GM19328 (cell line): Measurements from ENCODE around the gene STIP1.
"Not testable (repeated sequence)": the region's sequence is repeated elsewhere in the genome, so short reads cannot be mapped to it uniquely, and the experiment has no call there.

Source experiments
- ATAC-seq: cut with Tn5 transposase; IDR thresholded peaks from one replicate; pipeline ENCODE4 v1.9.1; 2021; ENCODE audit warnings: mild to moderate bottlenecking, moderate library complexity; ENCODE audit not compliant: unreplicated experiment

The STIP1 gene

DNA sequence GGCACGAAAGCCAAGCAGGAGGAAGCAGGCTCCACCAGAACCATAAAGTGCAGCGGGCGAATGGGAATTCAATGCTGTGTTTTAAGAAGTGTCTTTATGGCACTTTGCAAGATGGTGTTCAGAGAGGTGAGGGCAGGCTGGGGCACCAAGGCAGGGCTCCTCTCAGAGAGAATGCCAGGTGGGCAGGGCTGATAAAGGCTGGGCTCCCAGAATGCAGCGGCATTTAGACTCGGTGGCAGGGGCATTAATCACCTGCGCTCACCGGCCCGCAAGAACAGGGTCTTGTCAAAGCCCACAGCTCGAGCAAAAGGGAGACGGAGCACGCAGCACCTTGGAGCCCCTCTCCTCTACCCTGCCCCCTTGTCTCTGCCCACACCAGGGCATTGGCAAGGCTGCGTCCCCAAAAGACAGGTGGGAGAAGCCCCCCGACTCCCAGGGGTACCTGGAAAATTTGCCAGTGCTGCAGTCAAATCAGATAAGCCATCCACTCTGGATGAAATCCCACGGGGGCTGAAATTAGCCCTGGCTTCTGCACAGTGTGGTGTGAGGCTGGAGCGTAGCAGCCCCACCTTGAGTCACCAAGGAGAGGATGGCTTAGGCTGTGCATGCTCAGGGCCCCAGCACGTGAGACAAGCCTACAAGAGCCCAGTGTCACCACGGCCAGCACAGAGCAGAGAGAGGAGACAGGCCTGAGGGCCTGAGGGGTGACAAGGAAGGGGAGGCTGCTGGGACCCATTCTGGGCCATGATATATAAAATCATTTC, 28.2 kb upstream of the STIP1 start:
- ATAC-seq, result no peak

DNA sequence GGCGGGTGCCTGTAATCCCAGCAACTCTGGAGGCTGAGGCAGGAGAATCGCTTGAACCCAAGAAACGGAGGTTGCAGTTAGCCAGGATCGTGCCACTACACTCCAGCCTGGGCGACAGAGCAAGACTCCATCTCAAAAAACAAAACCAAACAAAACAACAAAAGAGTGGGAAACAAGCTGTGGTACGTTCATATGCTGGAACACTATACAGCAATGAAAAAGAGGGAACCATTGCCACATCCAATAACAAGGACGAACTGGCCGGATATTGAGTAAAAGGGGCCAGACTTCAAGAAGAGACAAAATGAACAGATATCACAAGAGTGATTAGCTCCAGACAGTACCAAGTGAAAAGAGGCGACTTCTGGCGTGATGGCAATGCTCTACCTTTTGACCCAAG, 24.9 kb upstream of the STIP1 start:
- no peak for ATAC-seq

DNA sequence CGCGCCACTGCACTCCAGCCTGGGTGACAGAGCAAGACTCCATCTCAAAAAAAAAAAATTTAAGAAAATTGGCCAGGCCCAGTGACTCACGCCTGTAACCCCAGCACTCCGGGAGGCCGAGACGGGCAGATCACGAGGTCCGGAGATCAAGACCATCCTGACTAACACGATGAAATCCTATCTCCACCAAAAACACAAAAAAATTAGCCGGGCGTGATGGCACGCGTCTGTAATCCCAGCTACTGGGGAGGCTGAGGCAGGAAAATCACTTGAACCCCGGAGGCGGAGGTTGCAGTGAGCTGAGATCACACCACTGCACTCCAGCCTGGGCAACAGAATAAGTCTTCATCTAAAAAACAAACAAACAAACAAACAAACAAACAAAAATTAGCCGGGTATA, 23.2 kb upstream of the STIP1 start:
- not testable (repeated sequence) for ATAC-seq

DNA sequence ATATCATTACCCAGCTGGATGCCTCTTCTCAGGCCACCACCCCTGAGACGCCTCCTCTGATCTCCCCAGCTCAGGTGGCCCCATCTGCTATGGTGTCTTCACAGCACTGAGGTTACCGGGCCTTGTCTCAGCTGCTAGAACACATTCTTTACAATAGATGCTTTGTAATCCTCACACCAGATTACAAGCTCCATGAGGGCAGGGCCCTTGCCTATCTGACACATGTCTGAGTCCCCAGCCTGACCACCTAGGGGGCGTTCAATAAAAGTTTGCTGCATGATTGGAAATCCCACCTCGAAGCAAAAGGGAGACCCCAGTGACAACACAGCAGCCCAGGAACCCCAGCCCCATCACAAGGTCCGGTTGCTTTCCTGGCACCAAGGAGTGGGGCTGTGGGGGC, 22.0 kb upstream of the STIP1 start:
- no peak for ATAC-seq

DNA sequence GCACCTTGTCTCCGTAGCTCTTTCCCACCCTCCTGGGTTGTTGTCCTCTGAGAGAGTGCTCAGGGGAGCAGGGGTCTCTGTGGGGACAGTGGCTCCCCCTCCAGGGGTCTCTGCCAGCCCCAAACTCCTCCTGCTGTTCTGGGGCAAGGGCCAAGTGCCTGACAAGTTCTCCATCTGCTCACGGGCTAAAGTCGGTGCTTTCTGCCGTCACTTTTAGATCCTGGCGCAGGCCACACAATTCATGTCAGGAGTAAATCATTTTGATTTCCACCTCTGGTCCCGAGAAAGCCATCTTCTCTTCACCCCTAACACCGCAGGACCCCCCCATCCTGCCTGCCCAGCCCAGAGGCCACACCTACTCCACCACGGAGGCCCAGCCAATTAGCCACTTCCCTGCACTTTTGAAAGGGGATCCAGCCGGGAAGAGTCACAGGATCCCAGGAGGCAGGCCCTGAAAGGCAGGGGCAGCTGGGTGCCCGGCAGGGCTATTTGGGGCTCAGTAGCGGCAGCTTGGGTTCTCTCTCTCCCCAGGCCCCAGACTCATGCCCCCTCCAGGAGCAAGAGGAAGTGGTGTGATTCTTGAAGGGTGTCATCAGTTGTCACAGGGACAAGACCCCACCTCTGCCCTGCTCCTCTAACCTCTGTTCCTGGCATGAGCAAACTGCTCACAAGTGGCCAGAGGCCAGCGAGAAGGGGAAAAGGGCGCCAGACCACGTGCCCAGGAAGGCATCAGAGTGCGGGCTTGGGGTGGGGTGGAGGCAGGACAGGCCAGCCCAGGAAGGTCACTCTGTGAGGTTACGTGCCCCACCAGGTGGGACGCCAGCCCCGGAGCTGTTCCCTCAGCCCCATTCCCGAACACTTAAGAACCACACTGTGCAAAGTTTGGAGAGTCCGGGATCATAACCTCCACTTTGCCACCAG, 21.3 kb upstream of the STIP1 start:
- no peak for ATAC-seq

DNA sequence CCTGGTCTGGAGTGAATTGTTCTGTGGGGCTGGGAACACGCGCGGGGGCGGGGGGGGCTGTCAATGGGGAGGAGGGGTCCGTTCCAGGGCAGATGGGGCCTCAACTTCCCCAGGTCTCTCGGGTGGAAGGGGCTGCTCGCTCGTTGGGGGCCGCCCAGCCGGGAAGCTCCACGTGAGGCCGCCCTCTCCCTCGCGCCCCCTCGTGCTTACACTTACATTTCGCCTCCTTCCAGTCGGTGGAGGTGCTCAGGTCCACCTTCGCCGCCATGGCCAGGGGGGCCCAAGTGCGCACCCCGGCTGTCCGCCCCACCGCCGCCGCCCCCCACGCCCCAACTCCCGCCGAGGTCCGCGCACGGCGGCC, 20.5 kb upstream of the STIP1 start:
- no peak for ATAC-seq

DNA sequence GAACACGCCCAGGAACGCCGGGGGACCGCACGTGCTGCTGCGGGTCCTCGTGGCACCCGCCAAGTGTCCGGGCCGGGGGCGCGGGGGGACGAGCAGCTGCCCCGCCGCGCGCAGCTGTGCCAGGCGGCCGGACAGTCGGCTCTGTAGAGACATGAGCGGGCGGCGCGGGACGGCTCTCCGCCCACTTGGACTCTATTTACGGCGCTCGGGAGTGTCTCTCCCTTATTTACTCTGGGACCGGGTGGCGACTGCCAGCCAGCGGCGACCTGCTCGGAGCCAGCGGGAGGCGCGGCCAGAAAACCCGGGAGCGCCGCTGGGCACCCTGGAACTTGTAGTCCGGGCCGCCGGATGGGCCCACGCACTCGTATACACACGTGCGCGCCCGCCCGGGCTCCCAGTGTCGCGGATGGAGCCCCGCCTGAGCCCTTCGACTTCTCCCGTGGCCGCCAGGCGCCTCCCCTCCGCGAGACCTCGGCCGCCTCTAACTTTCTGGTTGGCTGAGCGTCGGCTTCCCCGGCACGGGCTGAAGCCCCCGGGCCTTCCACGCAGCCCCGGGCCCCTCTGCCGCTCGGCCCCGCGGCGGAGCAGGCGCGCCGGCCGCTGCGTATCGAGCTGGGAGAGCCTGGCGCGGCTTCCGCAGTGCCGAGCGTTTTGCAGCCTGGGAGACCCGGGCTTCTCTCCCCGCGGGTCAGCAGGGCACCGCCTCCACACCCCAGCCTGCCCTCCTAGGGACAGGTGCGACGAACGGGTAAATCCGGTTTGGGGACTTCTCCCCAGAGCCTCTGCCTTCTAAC, 19.9 kb upstream of the STIP1 start, which contains the start of gene MACROD1:
TSS of gene MACROD1 (minus strand) at position 272 of the 794 bp plus-strand sequence. CDS start at position 153, 119 bp downstream.
- peak; percentile 65 for ATAC-seq

DNA sequence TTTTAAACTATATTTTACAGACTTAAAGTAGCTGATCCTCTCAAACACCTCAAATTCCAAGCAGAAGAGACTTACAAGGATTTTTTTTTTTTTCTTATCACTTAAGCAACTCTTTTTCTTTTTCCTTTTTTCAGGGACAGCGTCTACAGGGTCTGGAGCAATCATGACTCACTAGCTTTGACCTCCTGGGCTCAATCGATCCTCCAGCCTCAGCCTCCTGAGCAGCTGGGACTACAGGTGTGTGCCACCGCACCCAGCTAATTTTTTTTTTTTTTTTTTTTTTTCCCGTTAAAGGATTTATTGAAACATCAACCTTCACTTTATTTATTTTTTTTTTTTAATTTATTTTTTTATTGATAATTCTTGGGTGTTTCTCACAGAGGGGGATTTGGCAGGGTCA, 15.6 kb upstream of the STIP1 start:
- no peak for ATAC-seq

DNA sequence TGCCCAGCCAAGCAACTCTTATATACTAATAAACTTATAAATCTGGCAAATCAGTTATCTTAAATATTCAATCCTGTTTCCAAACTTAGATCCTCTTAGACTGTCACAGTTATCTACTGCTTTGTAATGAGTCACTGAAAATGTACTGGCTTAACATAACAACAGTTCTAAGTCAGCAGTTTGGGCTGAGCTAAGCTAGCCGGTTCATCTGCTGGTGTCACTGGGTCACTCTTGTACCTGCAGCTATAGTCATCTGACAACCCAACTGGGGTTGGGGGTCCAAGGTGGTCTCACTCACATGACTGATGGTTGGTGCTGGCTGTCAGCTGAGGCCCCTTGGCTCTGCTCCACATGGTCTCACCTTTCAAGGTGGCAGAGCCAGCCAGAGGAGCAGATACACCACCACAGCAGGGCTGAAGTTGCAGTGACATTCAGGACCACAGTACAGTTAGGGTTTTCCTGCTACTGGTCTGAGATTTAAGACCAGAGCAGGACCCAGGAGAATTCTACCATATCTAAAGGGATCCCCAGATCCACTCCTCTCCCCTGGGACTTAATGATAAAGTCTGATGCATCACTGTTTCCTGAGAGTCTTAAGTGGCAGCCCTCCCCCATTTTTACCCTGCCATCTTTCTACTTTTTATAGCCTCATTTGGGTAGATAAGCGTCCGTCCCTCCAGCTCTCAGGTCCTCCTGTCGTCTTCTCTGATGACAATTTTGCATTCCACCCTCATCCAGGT, 12.2 kb upstream of the STIP1 start:
- no peak for ATAC-seq

DNA sequence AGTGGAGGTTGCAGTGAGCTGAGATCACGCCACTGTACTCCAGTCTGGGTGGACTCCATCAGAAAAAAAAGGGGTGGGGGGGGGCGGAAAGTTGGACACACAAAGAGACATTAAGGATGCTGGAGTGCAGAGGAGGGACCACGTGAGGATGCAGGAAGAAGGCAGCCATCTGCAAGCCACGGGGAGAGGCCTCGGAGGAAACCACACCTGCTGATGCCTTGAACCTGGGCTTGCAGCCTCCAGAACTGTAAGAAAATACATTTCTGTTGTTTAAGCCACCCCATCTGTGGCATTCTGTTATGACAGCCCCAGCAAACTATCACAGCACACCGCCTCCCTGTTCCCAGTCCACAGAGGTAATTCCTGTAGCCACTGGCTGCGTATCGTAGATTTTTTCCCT, 9.2 kb upstream of the STIP1 start:
- no peak for ATAC-seq

DNA sequence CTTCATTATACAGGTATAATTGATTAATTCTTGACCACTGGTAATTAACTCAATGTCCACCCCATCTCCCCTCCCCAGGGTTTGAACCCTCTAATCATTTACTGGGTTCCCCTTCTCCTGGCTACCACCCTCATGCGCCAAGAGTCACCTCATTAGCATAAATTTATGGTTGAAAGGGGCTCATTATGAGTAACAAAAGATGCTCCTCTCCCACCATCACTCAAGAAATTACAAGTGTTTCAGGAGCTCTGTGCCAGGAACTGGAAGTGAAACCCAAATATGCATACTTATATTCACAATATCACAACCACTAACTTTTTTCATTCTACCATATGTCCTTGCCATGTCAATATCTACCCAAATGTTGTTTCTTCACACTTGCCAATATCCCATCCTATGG, 7.8 kb upstream of the STIP1 start:
- no peak for ATAC-seq

DNA sequence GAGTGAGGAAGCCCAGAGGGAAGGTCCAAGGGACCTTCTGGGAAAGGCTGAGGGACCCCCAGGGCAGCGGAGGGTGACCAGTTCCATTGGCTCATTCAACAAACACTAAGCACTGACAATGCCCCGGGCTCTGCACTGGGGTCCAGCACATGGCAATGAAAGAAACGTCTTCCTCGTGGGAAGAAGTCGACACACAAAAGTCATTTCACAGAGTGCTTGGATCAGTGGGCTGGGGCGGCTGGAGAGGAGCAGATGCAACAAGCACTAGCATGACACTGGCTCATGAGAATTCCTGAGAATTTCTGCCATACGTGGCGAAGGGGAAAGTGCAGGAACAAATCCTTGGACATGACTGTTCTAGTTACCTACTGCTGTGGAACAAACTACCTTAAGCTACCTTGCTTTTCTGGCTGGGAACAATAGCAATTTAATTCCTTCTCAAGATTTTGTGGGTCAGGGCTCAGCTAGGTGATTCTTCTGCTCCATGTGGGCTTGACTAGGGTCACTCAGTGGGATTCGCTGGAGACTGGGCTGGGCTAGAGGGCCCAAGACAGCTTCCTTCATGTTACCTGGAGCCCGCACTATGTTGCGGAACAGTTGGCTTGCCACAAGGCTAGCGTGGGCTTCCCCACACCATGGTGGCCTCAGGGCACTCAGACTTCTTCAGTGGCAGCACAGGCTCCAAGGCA, 6.9 kb upstream of the STIP1 start:
- ATAC-seq, result no peak

DNA sequence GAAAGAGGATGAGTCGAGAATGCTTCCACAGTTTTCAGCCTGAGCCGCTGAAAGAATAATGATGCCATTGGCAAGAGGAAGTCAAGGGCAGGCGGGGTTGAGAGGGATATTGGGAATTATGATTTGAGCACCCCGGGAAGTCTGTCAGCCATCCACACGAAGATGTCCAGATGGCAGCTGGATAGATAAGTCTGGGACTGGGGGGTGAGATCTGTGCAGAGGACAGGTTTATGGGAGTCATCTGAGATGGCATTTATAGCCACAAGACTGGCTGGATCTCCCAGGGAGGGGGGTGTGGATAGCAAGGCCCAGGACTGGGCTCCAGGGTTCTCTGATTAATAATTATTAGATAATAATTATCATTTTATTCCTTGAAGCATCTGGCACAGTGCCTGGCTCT, 5.1 kb upstream of the STIP1 start:
- ATAC-seq, result no peak

DNA sequence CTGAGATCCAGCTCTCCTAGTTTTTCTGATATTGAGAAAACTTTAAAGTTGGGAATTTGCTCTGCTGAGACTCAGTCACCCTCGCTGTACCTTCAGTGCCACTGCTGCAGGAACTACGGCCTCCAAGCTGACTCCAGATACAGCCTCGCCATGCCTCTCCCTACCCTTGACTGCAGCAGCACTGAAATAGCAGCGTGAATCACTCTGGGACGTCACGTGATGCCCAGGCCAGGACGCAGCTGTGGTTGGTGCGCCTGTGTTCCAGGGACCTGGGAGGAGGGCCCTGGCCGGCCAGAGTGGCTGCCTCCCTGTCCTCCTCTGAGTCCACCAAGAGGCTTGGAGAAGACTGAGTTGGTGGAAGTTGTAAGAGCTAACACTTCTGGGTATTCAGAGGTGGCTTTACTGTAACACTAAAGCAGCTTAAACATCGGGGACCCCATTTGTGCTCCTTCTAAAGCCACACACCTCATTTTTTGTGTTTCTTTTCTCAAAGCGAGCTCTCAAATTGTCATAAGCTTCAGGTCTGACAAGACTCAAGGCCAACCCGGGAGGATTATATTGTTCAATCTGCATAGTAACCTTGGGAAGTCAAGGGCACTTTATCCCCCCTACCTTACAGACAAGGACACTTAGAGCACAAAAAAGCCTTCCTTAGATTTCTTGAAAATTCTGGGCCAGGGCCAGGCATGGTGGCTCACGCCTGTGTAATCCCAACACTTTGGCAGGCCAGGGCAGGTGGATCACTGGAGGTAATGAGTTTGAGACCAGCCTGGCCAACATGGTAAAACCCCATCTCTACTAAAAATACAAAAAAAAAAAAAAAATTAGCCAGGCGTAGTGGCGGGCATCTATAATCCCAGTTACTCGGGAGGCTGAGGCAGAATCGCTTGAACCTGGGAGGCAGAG, 4.2 kb upstream of the STIP1 start:
- no peak for ATAC-seq

DNA sequence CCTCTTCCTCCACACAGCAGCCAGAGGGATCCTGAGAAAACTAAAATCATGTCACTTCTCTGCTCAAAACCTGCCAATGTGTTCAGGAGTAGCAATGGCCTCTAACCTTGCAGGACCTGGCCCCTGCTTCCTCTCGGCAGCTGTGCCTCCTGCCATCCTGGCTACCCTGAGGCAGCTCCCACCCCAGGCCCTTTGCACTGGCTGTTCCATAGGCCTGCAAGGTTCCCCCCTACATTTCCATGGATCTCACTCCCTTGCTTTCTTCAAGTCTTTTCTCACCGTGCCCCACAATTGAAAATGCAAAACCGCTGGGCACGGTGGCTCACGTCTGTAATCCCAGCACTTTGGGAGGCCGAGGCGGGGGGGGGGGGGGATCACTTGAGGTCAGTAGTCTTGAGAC, 2.1 kb upstream of the STIP1 start:
- ATAC-seq, result no peak

DNA sequence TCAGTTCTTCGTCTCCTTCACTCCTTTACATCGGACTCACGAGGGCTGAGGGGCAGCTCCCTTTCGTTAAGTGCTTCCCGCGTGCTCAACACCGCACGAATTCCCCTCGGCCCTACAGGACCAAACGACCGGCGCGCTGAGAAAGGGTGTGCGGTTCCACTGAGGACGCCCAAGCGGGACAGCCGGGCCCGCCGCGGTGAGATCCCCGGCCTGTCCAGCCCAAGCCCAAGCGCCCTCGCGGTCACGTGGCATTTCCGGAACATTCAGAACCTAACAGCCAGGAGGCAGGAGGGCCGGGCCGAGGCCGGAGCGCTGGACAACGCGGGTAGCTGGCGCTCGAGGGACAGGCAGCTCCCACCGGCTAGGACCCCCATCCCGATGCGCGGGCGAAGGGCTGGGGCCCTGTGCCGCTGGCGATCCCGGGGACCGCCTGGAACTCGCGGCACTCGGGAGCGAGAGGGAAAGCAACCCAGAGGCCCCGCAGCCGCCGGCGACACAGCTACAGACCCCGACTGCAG, 737 bp upstream of the STIP1 start:
- ATAC-seq, result peak; percentile 15

DNA sequence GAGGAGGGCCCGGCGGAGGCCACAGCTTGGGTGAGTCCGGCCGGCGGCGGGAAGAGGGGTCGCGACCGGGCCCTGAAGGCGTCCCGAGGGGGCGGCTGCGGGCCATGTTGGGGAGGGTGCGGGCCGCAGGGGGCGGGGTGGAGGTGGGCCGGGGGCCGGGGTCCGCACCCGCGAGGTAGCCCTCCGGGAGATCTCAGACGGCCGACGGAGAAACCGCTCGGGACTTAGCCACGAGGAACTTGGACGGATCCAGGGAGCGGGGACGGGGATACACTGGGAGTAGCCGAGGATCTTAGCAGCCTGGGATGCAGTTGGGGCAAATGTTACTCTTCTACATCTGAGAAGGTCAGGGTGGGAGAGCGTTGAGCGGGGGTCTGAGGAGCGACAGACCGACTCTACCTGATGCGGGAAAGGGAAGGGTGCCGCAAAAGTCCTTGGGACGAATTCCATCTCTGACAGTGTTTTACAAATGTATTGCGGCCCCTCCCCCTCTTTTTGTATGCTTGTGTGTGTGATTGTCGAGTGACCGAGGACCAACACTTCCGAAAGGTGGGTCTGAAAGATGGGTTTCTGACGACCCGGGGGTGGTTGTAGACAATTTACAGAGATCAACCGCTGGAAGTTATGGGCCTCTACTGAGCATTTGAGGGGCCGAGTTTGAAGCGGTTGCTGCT, 658 bp downstream of the STIP1 start:
- no peak for ATAC-seq

DNA sequence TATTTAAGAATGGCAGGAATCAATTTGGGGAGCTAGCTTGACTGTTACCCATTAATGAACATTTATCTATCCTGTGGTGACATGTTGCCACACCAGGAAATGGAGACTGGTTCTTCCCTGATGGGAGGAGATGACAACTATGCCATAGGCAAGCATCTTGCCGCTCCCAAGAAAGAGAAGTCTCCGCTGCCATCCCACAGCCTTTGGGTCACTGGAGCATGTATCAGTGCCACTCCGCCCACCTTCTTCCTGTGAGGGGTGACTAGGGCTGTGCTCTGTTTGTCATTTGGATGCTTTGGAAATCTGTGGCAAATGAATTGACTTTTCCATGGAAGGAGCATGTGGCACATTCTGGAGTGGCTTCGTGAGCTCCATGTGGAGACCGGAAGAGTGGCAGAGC, 6.5 kb downstream of the STIP1 start:
- no peak for ATAC-seq
